Liver (tissue), 9 donors: ENCODE results near the gene SPRED1. TPM values are rescaled to one million over a fixed set of nuclear protein-coding genes. Genes with fewer than 3 reads are reported as not detected.

Experiments used
- DNase-seq: peaks from one replicate; pipeline ENCODE4 v3.0.0-alpha.2; 2017; ENCODE audit warnings: low spot score
- H3K27ac ChIP-seq, 2 donors: one replicate each; pipeline ENCODE4 v1.7.0; 2013; ENCODE audit warnings: inconsistent platforms in 2 of 2, low read length in 2 of 2, control low read depth in 1 of 2, low read depth in 1 of 2, mild to moderate bottlenecking in 1 of 2
- H3K27me3 ChIP-seq, 4 donors: one replicate each; pipeline versions ENCODE4 v1.6.1 to v1.7.0; 2013; ENCODE audit warnings: low read length in 3 of 4, inconsistent platforms in 1 of 4, mild to moderate bottlenecking in 1 of 4, moderate library complexity in 1 of 4; ENCODE audit not compliant: control insufficient read depth in 4 of 4, insufficient read depth in 4 of 4
- H3K36me3 ChIP-seq, 4 donors: one replicate each; pipeline versions ENCODE4 v1.6.1 to v1.7.0; 2013; ENCODE audit warnings: low read length in 3 of 4, mild to moderate bottlenecking in 3 of 4, low read depth in 1 of 4, moderate library complexity in 1 of 4; ENCODE audit not compliant: control insufficient read depth in 4 of 4, insufficient read depth in 3 of 4
- H3K4me1 ChIP-seq, 4 donors: one replicate each; pipeline versions ENCODE4 v1.6.1 to v1.7.0; 2013; ENCODE audit warnings: low read length in 3 of 4, mild to moderate bottlenecking in 3 of 4, moderate library complexity in 1 of 4; ENCODE audit not compliant: control insufficient read depth in 4 of 4, insufficient read depth in 4 of 4
- H3K4me3 ChIP-seq, 3 donors: one replicate each; pipeline versions ENCODE4 v1.6.1 to v1.7.0; 2013; ENCODE audit warnings: low read length in 3 of 3, control low read depth in 1 of 3, low read depth in 1 of 3, mild to moderate bottlenecking in 1 of 3
- H3K9ac ChIP-seq, 2 donors: one replicate each; pipeline ENCODE4 v1.7.0; 2013; ENCODE audit warnings: low read length in 2 of 2, mild to moderate bottlenecking in 2 of 2, moderate library complexity in 2 of 2, control low read depth in 1 of 2, low read depth in 1 of 2
- H3K9me3 ChIP-seq, 4 donors: one replicate each; pipeline versions ENCODE4 v1.6.1 to v1.7.0; 2013; ENCODE audit warnings: low read length in 3 of 4; ENCODE audit not compliant: control insufficient read depth in 4 of 4
- CTCF ChIP-seq: fragments of 150-350 bp; IDR thresholded peaks from 2 replicates; pipeline ENCODE4 v1.5.1; 2017; ENCODE audit warnings: improper control_type of control experiment, low read depth, low read length; ENCODE audit not compliant: missing input control
- EGR1 ChIP-seq, 2 donors: IDR thresholded peaks; 2 replicates each; pipeline ENCODE4 v1.6.1; 2016 to 2018; ENCODE audit warnings: antibody characterized with exemption in 2 of 2, low read depth in 2 of 2
- FOXA1 ChIP-seq: IDR thresholded peaks from 2 replicates; pipeline ENCODE4 v1.6.1; 2016; ENCODE audit warnings: antibody characterized with exemption
- FOXA2 ChIP-seq: IDR thresholded peaks from 2 replicates; pipeline ENCODE4 v1.6.1; 2016; ENCODE audit warnings: antibody characterized with exemption
- GABPA ChIP-seq, 2 donors: IDR thresholded peaks in 1 of 2; conservative IDR thresholded peaks in 1 of 2; 2 replicates each; pipeline ENCODE4 v1.6.1; 2016; ENCODE audit warnings: antibody characterized with exemption in 2 of 2, mild to moderate bottlenecking in 1 of 2, moderate library complexity in 1 of 2
- HNF4A ChIP-seq, 2 donors: conservative IDR thresholded peaks; 2 replicates each; pipeline ENCODE4 v1.6.1; 2016; ENCODE audit warnings: antibody characterized with exemption in 2 of 2, mild to moderate bottlenecking in 2 of 2
- HNF4G ChIP-seq: IDR thresholded peaks from 2 replicates; pipeline ENCODE4 v1.6.1; 2016; ENCODE audit warnings: antibody characterized with exemption
- JUND ChIP-seq, 2 donors: IDR thresholded peaks; 2 replicates each; pipeline ENCODE4 v1.6.1; 2016; ENCODE audit warnings: antibody characterized with exemption in 2 of 2
- MAX ChIP-seq: IDR thresholded peaks from 2 replicates; pipeline ENCODE4 v1.6.1; 2016; ENCODE audit warnings: antibody characterized with exemption
- NR2F2 ChIP-seq: IDR thresholded peaks from 2 replicates; pipeline ENCODE4 v1.6.1; 2016; ENCODE audit warnings: antibody characterized with exemption
- RAD21 ChIP-seq, 2 donors: IDR thresholded peaks; 2 replicates each; pipeline ENCODE4 v1.6.1; 2016; ENCODE audit warnings: antibody characterized with exemption in 2 of 2, mild to moderate bottlenecking in 2 of 2
- RXRA ChIP-seq, 2 donors: IDR thresholded peaks; 2 replicates each; pipeline ENCODE4 v1.6.1; 2017 to 2018; ENCODE audit warnings: antibody characterized with exemption in 2 of 2, mild to moderate bottlenecking in 1 of 2
- TAF1 ChIP-seq: conservative IDR thresholded peaks from 2 replicates; pipeline ENCODE4 v1.6.1; 2016; ENCODE audit warnings: antibody characterized with exemption, mild to moderate bottlenecking
- YY1 ChIP-seq: IDR thresholded peaks from 2 replicates; pipeline ENCODE4 v1.6.1; 2016; ENCODE audit warnings: antibody characterized with exemption, mild to moderate bottlenecking
- ZBTB33 ChIP-seq: IDR thresholded peaks from 2 replicates; pipeline ENCODE4 v1.6.1; 2016; ENCODE audit warnings: antibody characterized with exemption
- WGBS: extraction: QIAGEN DNeasy Blood & Tissue Kit; methylation state at CpG from one replicate; pipeline ENCODE4 v1.1.7; 2013; 5-methylcytosine and 5-hydroxymethylcytosine counted together
- polyA plus RNA-seq, 2 donors: library from polyadenylated mRNA; stranded (reverse) in 1 of 2; unstranded in 1 of 2; fragments of 200-250 nt in 1 of 2; fragments of >200 nt in 1 of 2; fragmentation: Nextera tagmentation in 1 of 2; extraction: Ambion mirVana in 1 of 2; gene quantifications; one replicate each; pipeline versions ENCODE4 v1.2.1 to v1.2.3, GENCODE V29; 2013 to 2015
- total RNA-seq, 2 donors: library from RNA; depleted of rRNA; stranded (reverse); fragments of >200 nt; gene quantifications; one replicate each; pipeline ENCODE4 v1.2.3, GENCODE V29; 2014
- TF ChIP-seq, protein P1 (sequence below): IDR thresholded peaks from 2 replicates; pipeline ENCODE4 v1.6.1; 2016; ENCODE audit warnings: antibody characterized with exemption, mild to moderate bottlenecking
- donor health status: healthy.
- donor health status: healthy.
- donor health status: healthy.
- donor health status: healthy.
- donor health status: healthy.

The SPRED1 gene
- total and polyA plus RNA-seq, 4 donors, result 1.2 to 7.7 (median 4.4) TPM

GRCh38 chr15:38401701-38402100 lies 149.1 kb downstream of the SPRED1 start:
- DNase-seq, result no peak
- no peak overlapping the region for H3K27ac ChIP-seq

More at GRCh38 chr15:38401701-38402100, 149.1 kb downstream of the SPRED1 start:
- 80% methylated on average over 5 of the region's 5 CpGs for WGBS
- Histone ChIP-seq H3K36me3 (no peaks in the 10 kb centered on the region), H3K9me3 (no peaks in the 10 kb centered on the region), H3K27me3 (peaks cover 0 to 3% (median 0%) of the 10 kb centered on the region in 4 donors), H3K4me3 (no peak overlapping the region), H3K4me1 (no peaks in the 10 kb centered on the region), H3K9ac (no peak overlapping the region)
- TF ChIP-seq MAX (no peak), GABPA (IDR thresholded peaks at IDR 0.05 in 1 of 2, conservative IDR thresholded peaks at IDR 0.05 in 1 of 2) (no peak), FOXA1 (no peak), EGR1 (IDR thresholded peaks at IDR 0.05; ENCODE audit: low read depth in 2 of 2) (no peak), FOXA2 (no peak), CTCF (no peak), HNF4G (no peak), RAD21 (IDR thresholded peaks at IDR 0.05) (no peak), TAF1 (no peak), HNF4A (conservative IDR thresholded peaks at IDR 0.05) (no peak), NR2F2 (no peak), YY1 (no peak), JUND (IDR thresholded peaks at IDR 0.05) (no peak), RXRA (IDR thresholded peaks at IDR 0.05) (no peak), ZBTB33 (no peak)
- TF ChIP-seq, protein P1, sequence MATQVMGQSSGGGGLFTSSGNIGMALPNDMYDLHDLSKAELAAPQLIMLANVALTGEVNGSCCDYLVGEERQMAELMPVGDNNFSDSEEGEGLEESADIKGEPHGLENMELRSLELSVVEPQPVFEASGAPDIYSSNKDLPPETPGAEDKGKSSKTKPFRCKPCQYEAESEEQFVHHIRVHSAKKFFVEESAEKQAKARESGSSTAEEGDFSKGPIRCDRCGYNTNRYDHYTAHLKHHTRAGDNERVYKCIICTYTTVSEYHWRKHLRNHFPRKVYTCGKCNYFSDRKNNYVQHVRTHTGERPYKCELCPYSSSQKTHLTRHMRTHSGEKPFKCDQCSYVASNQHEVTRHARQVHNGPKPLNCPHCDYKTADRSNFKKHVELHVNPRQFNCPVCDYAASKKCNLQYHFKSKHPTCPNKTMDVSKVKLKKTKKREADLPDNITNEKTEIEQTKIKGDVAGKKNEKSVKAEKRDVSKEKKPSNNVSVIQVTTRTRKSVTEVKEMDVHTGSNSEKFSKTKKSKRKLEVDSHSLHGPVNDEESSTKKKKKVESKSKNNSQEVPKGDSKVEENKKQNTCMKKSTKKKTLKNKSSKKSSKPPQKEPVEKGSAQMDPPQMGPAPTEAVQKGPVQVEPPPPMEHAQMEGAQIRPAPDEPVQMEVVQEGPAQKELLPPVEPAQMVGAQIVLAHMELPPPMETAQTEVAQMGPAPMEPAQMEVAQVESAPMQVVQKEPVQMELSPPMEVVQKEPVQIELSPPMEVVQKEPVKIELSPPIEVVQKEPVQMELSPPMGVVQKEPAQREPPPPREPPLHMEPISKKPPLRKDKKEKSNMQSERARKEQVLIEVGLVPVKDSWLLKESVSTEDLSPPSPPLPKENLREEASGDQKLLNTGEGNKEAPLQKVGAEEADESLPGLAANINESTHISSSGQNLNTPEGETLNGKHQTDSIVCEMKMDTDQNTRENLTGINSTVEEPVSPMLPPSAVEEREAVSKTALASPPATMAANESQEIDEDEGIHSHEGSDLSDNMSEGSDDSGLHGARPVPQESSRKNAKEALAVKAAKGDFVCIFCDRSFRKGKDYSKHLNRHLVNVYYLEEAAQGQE, result no peak
